Stimulated activated CD4-positive, alpha-beta T cell treated with anti-CD3 and anti-CD28 coated beads, Interleukin-12 subunit alpha, Interleukin-12 subunit beta, amount 100 ng/mL, for 24 hours (primary cell): Measurements from ENCODE around the gene SELENOH.
"Not testable (repeated sequence)": the region's sequence is repeated elsewhere in the genome, so short reads cannot be mapped to it uniquely, and the experiment has no call there.

Experiments used
- DNase-seq, 2 experiments: peaks; one replicate each; pipeline ENCODE4 v3.0.0-alpha.2; 2020; ENCODE audit warnings: low read depth in 2 of 2

Gene SELENOH

GRCh38 chr11:57741132-57742086 is at the start of gene SELENOH:
SELENOH (plus strand) TSS chr11:57741491; CDS start chr11:57741596, 105 bp downstream.
- DNase-seq, result peak; percentile 94 to 96

- no peak for DNase-seq
Measured at GRCh38 chr11:57698843-57699365, 42.4 kb upstream of the SELENOH start.

- DNase-seq, result no peak
Measured at GRCh38 chr11:57699813-57700212, 41.5 kb upstream of the SELENOH start.

GRCh38 chr11:57700425-57700824 is 40.9 kb upstream of the SELENOH start:
- no peak for DNase-seq

- DNase-seq, result no peak
Measured at GRCh38 chr11:57703341-57703740, 38.0 kb upstream of the SELENOH start.

- DNase-seq, result no peak
Measured at GRCh38 chr11:57704932-57705331, 36.4 kb upstream of the SELENOH start.

GRCh38 chr11:57705432-57705831 is 35.9 kb upstream of the SELENOH start:
- DNase-seq, result not testable (repeated sequence)

- DNase-seq, result no peak
Measured at GRCh38 chr11:57709802-57710367, 31.4 kb upstream of the SELENOH start.

- DNase-seq, result peak; percentile 57 to 59
Measured at GRCh38 chr11:57711414-57712255, 29.7 kb upstream of the SELENOH start, which contains the start of gene MED19. MED19 (minus strand) TSS chr11:57712215; CDS start chr11:57712179, 36 bp downstream.

GRCh38 chr11:57712256-57713150 is 28.8 kb upstream of the SELENOH start, which contains the start of gene TMX2:
TMX2 (plus strand) TSS chr11:57712593; CDS start chr11:57712619, 26 bp downstream.
- DNase-seq, result peak; percentile 79 to 88

GRCh38 chr11:57713835-57714234 is 27.5 kb upstream of the SELENOH start:
- no peak for DNase-seq

- not testable (repeated sequence) for DNase-seq
Measured at GRCh38 chr11:57716726-57717125, 24.6 kb upstream of the SELENOH start.

- no peak for DNase-seq
Measured at GRCh38 chr11:57727185-57727584, 14.1 kb upstream of the SELENOH start.

GRCh38 chr11:57728829-57729228 is 12.5 kb upstream of the SELENOH start:
- DNase-seq, result no peak

- DNase-seq, result no peak
Measured at GRCh38 chr11:57729479-57729878, 11.8 kb upstream of the SELENOH start.

- no peak for DNase-seq
Measured at GRCh38 chr11:57732661-57733060, 8.6 kb upstream of the SELENOH start.

GRCh38 chr11:57735619-57736298 is 5.5 kb upstream of the SELENOH start:
- DNase-seq, result no peak

- DNase-seq, result no peak
Measured at GRCh38 chr11:57742087-57742452, 779 bp downstream of the SELENOH start.

GRCh38 chr11:57744357-57744756 is 3.1 kb downstream of the SELENOH start:
- no peak for DNase-seq

GRCh38 chr11:57745206-57745605 is 3.9 kb downstream of the SELENOH start:
- DNase-seq, result no peak
